Measurements from ENCODE around the gene SERPINB13. TPM values are rescaled to one million over a fixed set of nuclear protein-coding genes. Genes with fewer than 3 reads are reported as not detected.

Gene SERPINB13, protein sequence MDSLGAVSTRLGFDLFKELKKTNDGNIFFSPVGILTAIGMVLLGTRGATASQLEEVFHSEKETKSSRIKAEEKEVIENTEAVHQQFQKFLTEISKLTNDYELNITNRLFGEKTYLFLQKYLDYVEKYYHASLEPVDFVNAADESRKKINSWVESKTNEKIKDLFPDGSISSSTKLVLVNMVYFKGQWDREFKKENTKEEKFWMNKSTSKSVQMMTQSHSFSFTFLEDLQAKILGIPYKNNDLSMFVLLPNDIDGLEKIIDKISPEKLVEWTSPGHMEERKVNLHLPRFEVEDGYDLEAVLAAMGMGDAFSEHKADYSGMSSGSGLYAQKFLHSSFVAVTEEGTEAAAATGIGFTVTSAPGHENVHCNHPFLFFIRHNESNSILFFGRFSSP
- not detected for total RNA-seq

- H3K4me1 Mint-ChIP-seq, result no peaks in the 10 kb centered on the region
- H3K27ac Mint-ChIP-seq, result no peak within 1 kb of the TSS
- no peak for ATAC-seq (replicated peaks)
- H3K27me3 Mint-ChIP-seq, result peaks cover 16% of the 10 kb centered on the region
- no peak within 1 kb of the TSS for H3K4me3 Mint-ChIP-seq
- no peaks in the 10 kb centered on the region for H3K9me3 Mint-ChIP-seq
- no peaks in the 10 kb centered on the region for H3K36me3 Mint-ChIP-seq (ENCODE audit: low read depth)
Measured at GRCh38 chr18:63586966-63587365, at the start of gene SERPINB13. Gene SERPINB13 (plus strand): TSS chr18:63587343. CDS start chr18:63588668, 1,325 bp downstream.

DNA sequence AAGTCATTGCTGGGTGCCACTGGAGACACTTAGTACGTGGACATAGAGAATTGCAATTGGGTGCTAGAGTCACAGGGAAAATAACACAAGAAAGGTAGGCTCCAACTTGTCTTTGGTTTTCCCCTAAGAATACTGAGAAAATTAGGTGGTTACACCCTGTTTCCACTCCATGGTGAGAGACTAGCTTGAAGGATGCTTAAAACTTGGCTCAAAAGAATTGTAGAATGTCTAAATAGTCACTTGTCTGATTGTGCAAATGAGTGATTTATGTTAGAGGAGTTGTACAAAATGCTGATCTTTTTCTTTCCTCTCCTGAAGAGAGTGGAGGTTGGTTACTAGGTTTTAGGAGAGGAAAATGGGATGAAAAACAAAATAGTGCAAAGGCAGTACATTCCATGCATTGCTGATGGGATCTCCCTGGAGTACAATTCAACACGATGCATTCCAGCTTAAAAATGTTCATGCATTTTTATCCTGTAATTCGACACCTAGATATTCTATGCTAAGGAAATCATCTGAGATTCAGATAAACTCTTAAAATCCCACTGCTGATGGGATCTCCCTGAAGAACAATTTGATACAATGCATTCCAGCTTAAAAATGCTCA is 47.1 kb upstream of the SERPINB13 start:
- no peaks in the 10 kb centered on the region for H3K9me3 Mint-ChIP-seq
- no peaks in the 10 kb centered on the region for H3K36me3 Mint-ChIP-seq (ENCODE audit: low read depth)
- no peak overlapping the region for H3K4me3 Mint-ChIP-seq
- peaks cover 23% of the 10 kb centered on the region for H3K27me3 Mint-ChIP-seq
- H3K27ac Mint-ChIP-seq, result no peak overlapping the region
- H3K4me1 Mint-ChIP-seq, result no peaks in the 10 kb centered on the region
- ATAC-seq (replicated peaks), result no peak

- no peak for ATAC-seq (replicated peaks)
- H3K4me1 Mint-ChIP-seq, result no peaks in the 10 kb centered on the region
- no peaks in the 10 kb centered on the region for H3K36me3 Mint-ChIP-seq (ENCODE audit: low read depth)
- no peak within 1 kb of the TSS for H3K27ac Mint-ChIP-seq
- H3K9me3 Mint-ChIP-seq, result no peaks in the 10 kb centered on the region
- H3K27me3 Mint-ChIP-seq, result peaks cover 23% of the 10 kb centered on the region
- no peak within 1 kb of the TSS for H3K4me3 Mint-ChIP-seq
Measured at GRCh38 chr18:63542069-63542468, 45.1 kb upstream of the SERPINB13 start, which contains the start of gene SERPINB12. Gene SERPINB12 (plus strand): TSS chr18:63542369. CDS start chr18:63556160, 13,791 bp downstream.

- Mint-ChIP-seq H3K27ac (no peak overlapping the region), H3K4me3 (no peak overlapping the region), H3K4me1 (no peaks in the 10 kb centered on the region), H3K27me3 (peaks cover 21% of the 10 kb centered on the region), H3K36me3 (ENCODE audit: low read depth) (no peaks in the 10 kb centered on the region), H3K9me3 (no peaks in the 10 kb centered on the region)
- ATAC-seq (replicated peaks), result no peak
Measured at GRCh38 chr18:63544017-63544416, 43.1 kb upstream of the SERPINB13 start.

DNA sequence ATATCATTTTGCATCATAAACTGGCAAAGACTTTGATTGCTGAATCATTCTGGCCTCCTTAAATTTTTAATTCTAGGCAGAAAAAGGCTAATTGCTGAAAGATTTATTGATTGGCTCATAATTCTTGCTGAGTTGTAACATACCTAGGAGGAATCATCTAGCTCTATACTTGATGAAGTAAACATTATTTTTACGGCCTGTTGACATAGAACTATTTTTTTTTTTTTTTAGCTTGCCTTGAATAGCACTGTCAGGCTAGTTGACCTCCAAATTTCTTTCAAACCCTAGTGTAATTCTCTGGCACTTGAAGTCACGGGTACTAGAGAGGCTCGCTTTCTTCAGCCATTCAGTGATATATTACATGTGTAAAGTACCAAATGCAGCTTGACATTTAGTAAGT is 42.1 kb upstream of the SERPINB13 start:
- Mint-ChIP-seq H3K4me1 (no peaks in the 10 kb centered on the region), H3K27ac (no peak overlapping the region), H3K4me3 (no peak overlapping the region), H3K27me3 (peaks cover 17% of the 10 kb centered on the region), H3K9me3 (no peaks in the 10 kb centered on the region), H3K36me3 (ENCODE audit: low read depth) (no peaks in the 10 kb centered on the region)
- ATAC-seq (replicated peaks), result no peak

DNA sequence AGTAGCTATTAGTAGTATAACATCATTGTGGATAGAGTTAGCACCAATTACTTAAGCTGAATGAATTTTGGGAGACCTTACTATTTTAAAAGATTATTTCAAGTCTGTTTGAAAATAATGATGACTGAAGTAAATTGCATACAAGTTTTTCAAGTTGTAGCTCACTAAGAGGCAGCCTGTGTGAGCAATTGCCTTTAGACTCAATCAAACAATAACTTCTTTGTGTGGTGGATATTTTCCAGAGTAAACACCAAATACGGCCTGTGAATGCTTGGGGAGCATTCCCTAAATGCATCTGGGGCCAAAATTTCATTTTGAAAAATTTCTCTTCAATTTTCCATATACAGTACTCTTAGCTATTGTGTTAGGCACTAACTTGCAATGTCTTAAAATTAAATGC is 37.1 kb upstream of the SERPINB13 start:
- no peak overlapping the region for H3K4me3 Mint-ChIP-seq
- no peaks in the 10 kb centered on the region for H3K36me3 Mint-ChIP-seq (ENCODE audit: low read depth)
- no peaks in the 10 kb centered on the region for H3K4me1 Mint-ChIP-seq
- no peak overlapping the region for H3K27ac Mint-ChIP-seq
- ATAC-seq (replicated peaks), result no peak
- H3K9me3 Mint-ChIP-seq, result no peaks in the 10 kb centered on the region
- peaks cover 17% of the 10 kb centered on the region for H3K27me3 Mint-ChIP-seq

DNA sequence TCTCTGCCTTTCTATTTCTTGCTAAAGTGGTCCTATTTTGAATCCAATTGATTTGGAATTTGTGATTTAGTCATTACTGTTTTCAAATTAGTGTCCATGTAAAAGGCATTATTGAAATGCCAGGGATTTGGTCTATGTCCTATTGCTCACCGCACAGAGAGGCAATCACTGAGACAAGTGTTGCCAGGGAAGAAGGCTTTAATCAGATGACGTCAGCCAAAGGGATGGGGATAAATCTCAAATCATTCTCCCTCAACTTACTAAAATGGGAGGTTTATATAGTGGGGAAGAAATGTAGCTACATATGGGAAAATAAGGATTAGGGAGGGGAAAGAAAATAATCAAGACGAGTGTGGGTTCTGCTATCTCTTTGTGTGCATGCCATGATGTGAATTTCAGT is 35.4 kb upstream of the SERPINB13 start:
- H3K27me3 Mint-ChIP-seq, result peaks cover 15% of the 10 kb centered on the region
- H3K27ac Mint-ChIP-seq, result no peak overlapping the region
- H3K4me3 Mint-ChIP-seq, result no peak overlapping the region
- ATAC-seq (replicated peaks), result no peak
- H3K9me3 Mint-ChIP-seq, result no peaks in the 10 kb centered on the region
- H3K36me3 Mint-ChIP-seq (ENCODE audit: low read depth), result no peaks in the 10 kb centered on the region
- no peaks in the 10 kb centered on the region for H3K4me1 Mint-ChIP-seq

DNA sequence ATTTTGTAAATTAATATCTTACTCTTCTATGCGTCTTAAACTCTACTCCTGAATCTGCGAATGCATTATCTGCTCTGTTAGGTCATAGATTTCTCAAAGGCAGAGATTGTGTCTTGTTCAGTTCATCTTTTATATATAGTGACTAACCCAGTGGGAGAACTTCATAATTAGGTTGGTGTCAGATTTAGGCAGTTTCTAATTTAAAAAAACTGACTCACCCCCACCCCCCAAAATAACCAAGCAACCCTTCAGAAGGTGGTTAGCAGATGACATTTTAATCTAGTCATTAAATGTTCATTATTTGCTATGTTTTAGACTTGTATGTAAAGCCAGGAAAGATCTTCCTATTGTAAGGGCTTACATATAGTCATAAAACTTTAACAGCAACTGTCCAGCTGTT is 34.6 kb upstream of the SERPINB13 start:
- H3K4me1 Mint-ChIP-seq, result no peaks in the 10 kb centered on the region
- H3K4me3 Mint-ChIP-seq, result no peak overlapping the region
- H3K9me3 Mint-ChIP-seq, result no peaks in the 10 kb centered on the region
- peaks cover 13% of the 10 kb centered on the region for H3K27me3 Mint-ChIP-seq
- no peak for ATAC-seq (replicated peaks)
- no peak overlapping the region for H3K27ac Mint-ChIP-seq
- no peaks in the 10 kb centered on the region for H3K36me3 Mint-ChIP-seq (ENCODE audit: low read depth)

- no peak for ATAC-seq (replicated peaks)
- Mint-ChIP-seq H3K4me3 (no peak overlapping the region), H3K4me1 (no peaks in the 10 kb centered on the region), H3K9me3 (no peaks in the 10 kb centered on the region), H3K36me3 (ENCODE audit: low read depth) (no peaks in the 10 kb centered on the region), H3K27me3 (peaks cover 13% of the 10 kb centered on the region), H3K27ac (no peak overlapping the region)
Measured at GRCh38 chr18:63553081-63553480, 34.1 kb upstream of the SERPINB13 start.

- Mint-ChIP-seq H3K4me3 (no peak overlapping the region), H3K4me1 (no peaks in the 10 kb centered on the region), H3K27me3 (peaks cover 12% of the 10 kb centered on the region), H3K9me3 (no peaks in the 10 kb centered on the region), H3K27ac (no peak overlapping the region), H3K36me3 (ENCODE audit: low read depth) (no peaks in the 10 kb centered on the region)
- ATAC-seq (replicated peaks), result no peak
Measured at GRCh38 chr18:63559567-63560491, 27.3 kb upstream of the SERPINB13 start.

GRCh38 chr18:63562284-63562683 is 24.9 kb upstream of the SERPINB13 start:
- no peaks in the 10 kb centered on the region for H3K36me3 Mint-ChIP-seq (ENCODE audit: low read depth)
- ATAC-seq (replicated peaks), result no peak
- no peak overlapping the region for H3K4me3 Mint-ChIP-seq
- H3K4me1 Mint-ChIP-seq, result no peaks in the 10 kb centered on the region
- H3K27me3 Mint-ChIP-seq, result peaks cover 12% of the 10 kb centered on the region
- no peaks in the 10 kb centered on the region for H3K9me3 Mint-ChIP-seq
- H3K27ac Mint-ChIP-seq, result no peak overlapping the region

DNA sequence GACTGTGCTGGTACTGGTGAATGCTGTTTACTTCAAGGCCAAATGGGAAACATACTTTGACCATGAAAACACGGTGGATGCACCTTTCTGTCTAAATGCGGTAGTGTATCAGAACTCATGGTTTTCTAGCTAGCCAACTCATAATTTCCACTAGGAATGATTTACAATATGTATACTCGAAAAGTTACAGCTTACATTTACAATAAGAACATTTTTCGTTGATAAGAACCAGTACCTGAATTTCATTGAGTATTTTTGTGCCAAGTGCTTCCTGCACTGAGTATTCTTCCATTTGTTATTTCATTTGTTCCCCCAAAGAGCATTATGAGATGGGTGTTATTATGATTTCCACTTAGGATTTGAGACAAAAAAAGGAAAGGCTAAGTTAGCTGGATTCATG is 23.1 kb upstream of the SERPINB13 start:
- no peak overlapping the region for H3K4me3 Mint-ChIP-seq
- no peaks in the 10 kb centered on the region for H3K4me1 Mint-ChIP-seq
- H3K27me3 Mint-ChIP-seq, result peaks cover 17% of the 10 kb centered on the region
- H3K9me3 Mint-ChIP-seq, result no peaks in the 10 kb centered on the region
- H3K27ac Mint-ChIP-seq, result no peak overlapping the region
- no peak for ATAC-seq (replicated peaks)
- no peaks in the 10 kb centered on the region for H3K36me3 Mint-ChIP-seq (ENCODE audit: low read depth)

DNA sequence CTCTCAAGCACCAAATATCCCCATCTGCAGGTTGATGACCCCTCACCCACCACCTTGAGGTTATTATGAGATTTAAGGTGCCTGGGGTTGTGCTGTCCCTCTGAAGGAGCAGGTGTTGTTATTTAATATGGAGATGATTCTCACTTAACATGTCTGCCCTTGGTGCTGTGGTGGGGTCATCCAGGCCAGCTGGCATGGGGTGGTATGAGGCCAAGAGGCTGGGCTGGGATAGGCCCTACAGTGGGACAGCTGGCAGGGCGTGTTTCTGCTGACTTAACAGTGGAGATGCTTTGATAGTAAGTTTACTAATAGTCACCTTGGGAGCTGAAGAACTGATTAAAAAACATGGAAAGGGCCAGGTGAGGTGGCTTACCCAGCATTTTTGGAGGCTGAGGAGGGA is 22.6 kb upstream of the SERPINB13 start:
- H3K4me1 Mint-ChIP-seq, result no peaks in the 10 kb centered on the region
- no peak overlapping the region for H3K27ac Mint-ChIP-seq
- no peak for ATAC-seq (replicated peaks)
- H3K9me3 Mint-ChIP-seq, result no peaks in the 10 kb centered on the region
- peaks cover 13% of the 10 kb centered on the region for H3K27me3 Mint-ChIP-seq
- no peak overlapping the region for H3K4me3 Mint-ChIP-seq
- no peaks in the 10 kb centered on the region for H3K36me3 Mint-ChIP-seq (ENCODE audit: low read depth)

DNA sequence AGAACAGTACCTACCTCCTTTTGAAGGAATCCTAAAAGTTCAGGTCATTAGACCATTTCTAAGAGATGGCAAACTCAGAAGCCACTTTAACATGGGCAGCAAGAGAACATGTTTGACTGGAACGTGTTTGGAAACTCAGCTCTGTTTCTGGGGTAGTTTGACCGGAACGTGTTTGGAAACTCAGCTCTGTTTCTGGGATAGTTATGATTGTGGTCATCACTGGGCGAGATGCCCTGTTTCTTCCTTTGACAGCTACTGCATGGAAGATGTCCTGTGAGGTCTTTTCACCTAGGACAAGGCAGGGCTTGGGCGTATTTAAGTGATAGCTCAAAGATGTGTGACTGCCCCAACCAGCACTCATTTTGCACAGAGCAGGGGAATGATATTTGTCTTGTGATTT is 19.9 kb upstream of the SERPINB13 start:
- Mint-ChIP-seq H3K36me3 (ENCODE audit: low read depth) (no peaks in the 10 kb centered on the region), H3K27me3 (peaks cover 22% of the 10 kb centered on the region), H3K4me3 (no peak overlapping the region), H3K4me1 (no peaks in the 10 kb centered on the region), H3K9me3 (no peaks in the 10 kb centered on the region), H3K27ac (no peak overlapping the region)
- ATAC-seq (replicated peaks), result no peak

Measured in activated T-helper 17 cell treated with anti-CD3 and anti-CD28 coated beads, Interleukin-2, amount 50 U/mL, for 72 hours (primary cell).